H1 (cell line): ENCODE measurements around the gene TOP2B. TPM values are rescaled to one million over a fixed set of nuclear protein-coding genes. Genes with fewer than 3 reads are reported as not detected.

ENCODE experiments used
- CTCF ChIA-PET: fragments of 300-600 bp; sonication (Branson Sonifier 250); formaldehyde crosslinking; loops from one replicate; lab custom pipeline; 2021; ENCODE audit not compliant: partially characterized antibody; lab: Charles Lee
- POLR2A ChIA-PET: fragments of 300-600 bp; sonication (Branson Sonifier 250); formaldehyde crosslinking; loops from one replicate; lab custom pipeline; 2021; ENCODE audit warnings: inconsistent platforms; ENCODE audit not compliant: partially characterized antibody; lab: Charles Lee
- DNase-seq, 2 experiments: peaks; one replicate each; pipeline versions ENCODE4 v3.0.0 to v3.0.0-alpha.2; 2010 to 2022; ENCODE audit warnings: low spot score in 2 of 2, low read depth in 1 of 2, mixed read lengths in 1 of 2
- FAIRE-seq: peaks from 2 replicates; lab custom pipeline; 2011; peaks lifted over from hg19 to GRCh38; lab: Jason Lieb, UNC
- H2AFZ ChIP-seq: 2 replicates; pipeline ENCODE4 v1.8.1; 2012; ENCODE audit warnings: low read length, inconsistent platforms
- H2AK5ac ChIP-seq: 2 replicates; pipeline ENCODE4 v1.6.1; 2013; ENCODE audit warnings: low read depth, low read length
- H2BK120ac ChIP-seq: replicated peaks from 2 replicates; pipeline ENCODE3; 2013; ENCODE audit warnings: low read depth, low read length, inconsistent platforms
- H2BK12ac ChIP-seq: 2 replicates; pipeline ENCODE4 v1.6.1; 2013; ENCODE audit warnings: low read depth, low read length
- H2BK15ac ChIP-seq: 2 replicates; pipeline ENCODE4 v1.6.1; 2013; ENCODE audit warnings: low read length
- H2BK20ac ChIP-seq: 2 replicates; pipeline ENCODE4 v1.6.1; 2013; ENCODE audit warnings: low read length
- H2BK5ac ChIP-seq: 2 replicates; pipeline ENCODE4 v1.6.1; 2013; ENCODE audit warnings: low read depth, low read length
- H3K14ac ChIP-seq: 2 replicates; pipeline ENCODE4 v1.6.1; 2013; ENCODE audit warnings: inconsistent platforms; ENCODE audit not compliant: insufficient read length
- H3K18ac ChIP-seq: 2 replicates; pipeline ENCODE4 v1.6.1; 2013; ENCODE audit warnings: low read length; ENCODE audit errors: extremely low read depth
- H3K23ac ChIP-seq: 2 replicates; pipeline ENCODE4 v1.6.1; 2013; ENCODE audit warnings: inconsistent platforms; ENCODE audit not compliant: insufficient read length
- H3K23me2 ChIP-seq: 2 replicates; pipeline ENCODE4 v1.6.1; 2013; ENCODE audit warnings: low read depth, low read length
- H3K27ac ChIP-seq: 2 replicates; pipeline ENCODE4 v1.6.1; 2011; ENCODE audit warnings: low read depth, low read length, inconsistent platforms
- H3K27me3 ChIP-seq, 4 experiments: replicated peaks in 1 of 4; 1 replicate in 1 of 4; 2 replicates in 3 of 4; pipeline versions ENCODE4 v1.6.1 to v1.8.1; 2011 to 2013; ENCODE audit warnings: low read length in 3 of 4, mild to moderate bottlenecking in 3 of 4, inconsistent platforms in 2 of 4, mixed read lengths in 2 of 4, moderate library complexity in 1 of 4; ENCODE audit not compliant: control insufficient read depth in 3 of 4, insufficient read depth in 3 of 4; ENCODE audit errors: extremely low read depth in 1 of 4
- H3K36me3 ChIP-seq, 4 experiments: 2 replicates each; pipeline versions ENCODE4 v1.6.1 to v1.8.1; 2011 to 2013; ENCODE audit warnings: mild to moderate bottlenecking in 4 of 4, low read length in 3 of 4, moderate library complexity in 2 of 4, control low read depth in 1 of 4, inconsistent platforms in 1 of 4; ENCODE audit not compliant: insufficient read depth in 4 of 4, control insufficient read depth in 2 of 4
- H3K4ac ChIP-seq: replicated peaks from 2 replicates; pipeline ENCODE3; 2013; ENCODE audit warnings: low read length, low read depth, mixed read lengths, inconsistent platforms; ENCODE audit not compliant: insufficient read length
- H3K4me1 ChIP-seq, 4 experiments: replicated peaks in 1 of 4; 1 replicate in 1 of 4; 2 replicates in 3 of 4; pipeline versions ENCODE4 v1.6.1 to v1.8.1; 2011 to 2013; ENCODE audit warnings: low read length in 3 of 4, inconsistent platforms in 2 of 4, mixed read lengths in 1 of 4; ENCODE audit not compliant: insufficient read depth in 4 of 4, control insufficient read depth in 3 of 4
- H3K4me2 ChIP-seq, 2 experiments: 2 replicates each; pipeline versions ENCODE4 v1.6.1 to v1.8.1; 2011 to 2013; ENCODE audit warnings: low read depth in 2 of 2, low read length in 2 of 2, control low read depth in 1 of 2, inconsistent platforms in 1 of 2, mild to moderate bottlenecking in 1 of 2; ENCODE audit not compliant: insufficient read depth in 1 of 2
- H3K4me3 ChIP-seq, 4 experiments: fragments of 200-600, 300-600 bp in 1 of 4; sonication (generic), shearing (Covaris generic), sonication (Bioruptor Twin) in 1 of 4; 2 replicates each; pipeline versions ENCODE4 v1.5.1 to v1.8.1; 2011 to 2016; ENCODE audit warnings: low read length in 4 of 4, low read depth in 3 of 4, control low read depth in 2 of 4, inconsistent platforms in 2 of 4, mild to moderate bottlenecking in 2 of 4, mixed read lengths in 1 of 4, moderate library complexity in 1 of 4; ENCODE audit not compliant: insufficient read depth in 2 of 4; ENCODE audit errors: extremely low read depth in 1 of 4
- H3K56ac ChIP-seq: replicated peaks from 2 replicates; pipeline ENCODE3; 2013; ENCODE audit warnings: low read depth, mild to moderate bottlenecking, mixed read lengths, low read length, inconsistent platforms; ENCODE audit not compliant: insufficient read length
- H3K79me1 ChIP-seq: 2 replicates; pipeline ENCODE4 v1.6.1; 2013; ENCODE audit warnings: low read depth, low read length, control low read depth
- H3K79me2 ChIP-seq, 2 experiments: 2 replicates each; pipeline versions ENCODE4 v1.6.1 to v1.8.1; 2012 to 2013; ENCODE audit warnings: low read length in 2 of 2, mild to moderate bottlenecking in 2 of 2, inconsistent platforms in 1 of 2; ENCODE audit not compliant: insufficient read depth in 2 of 2, control insufficient read depth in 1 of 2
- H3K9ac ChIP-seq, 4 experiments: replicated peaks in 1 of 4; 1 replicate in 1 of 4; 2 replicates in 3 of 4; pipeline versions ENCODE4 v1.6.1 to v1.8.1; 2011 to 2013; ENCODE audit warnings: low read depth in 3 of 4, low read length in 3 of 4, control low read depth in 2 of 4, mild to moderate bottlenecking in 2 of 4, moderate library complexity in 2 of 4, inconsistent platforms in 1 of 4; ENCODE audit errors: extremely low read depth in 1 of 4
- H3K9me3 ChIP-seq, 2 experiments: 2 replicates each; pipeline versions ENCODE4 v1.6.1 to v1.8.1; 2012 to 2013; ENCODE audit warnings: mild to moderate bottlenecking in 2 of 2, moderate library complexity in 2 of 2, control low read depth in 1 of 2, inconsistent platforms in 1 of 2, low read depth in 1 of 2, low read length in 1 of 2, mixed read lengths in 1 of 2; ENCODE audit not compliant: insufficient read depth in 2 of 2
- H4K20me1 ChIP-seq, 2 experiments: replicated peaks in 1 of 2; 2 replicates each; pipeline versions ENCODE3 to v1.8.1; 2011 to 2013; ENCODE audit warnings: inconsistent platforms in 2 of 2, low read length in 2 of 2, mild to moderate bottlenecking in 1 of 2; ENCODE audit not compliant: insufficient read depth in 2 of 2, control insufficient read depth in 1 of 2
- H4K5ac ChIP-seq: 2 replicates; pipeline ENCODE4 v1.6.1; 2013; ENCODE audit warnings: low read length, low read depth, mixed read lengths, inconsistent platforms; ENCODE audit not compliant: insufficient read length
- H4K8ac ChIP-seq: 2 replicates; pipeline ENCODE4 v1.8.0; 2013; ENCODE audit warnings: mild to moderate bottlenecking, moderate library complexity, low read length, inconsistent platforms; ENCODE audit not compliant: insufficient read depth; ENCODE audit errors: extremely low read depth
- H4K91ac ChIP-seq: replicated peaks from 2 replicates; pipeline ENCODE3; 2013; ENCODE audit warnings: low read length, mixed read lengths, inconsistent platforms; ENCODE audit not compliant: insufficient read length
- ASH2L ChIP-seq: fragments of 200-600, 300-600 bp; sonication (generic); IDR thresholded peaks from one replicate; pipeline ENCODE4 v1.7.1; 2017; ENCODE audit warnings: low read length
- EGR1 ChIP-seq: IDR thresholded peaks from 2 replicates; pipeline ENCODE4 v1.6.1; 2011; ENCODE audit warnings: low read depth, low read length, borderline replicate concordance
- EP300 ChIP-seq, 2 experiments: IDR thresholded peaks; 1 replicate in 1 of 2; 2 replicates in 1 of 2; pipeline ENCODE4 v1.6.1; 2011 to 2012; ENCODE audit warnings: low read depth in 2 of 2, low read length in 2 of 2, mild to moderate bottlenecking in 2 of 2, borderline replicate concordance in 1 of 2, inconsistent platforms in 1 of 2, moderate library complexity in 1 of 2
- EZH2 ChIP-seq: fragments of 200-600 bp; sonication (generic); IDR thresholded peaks from 2 replicates; pipeline ENCODE4 v1.7.1; 2012; ENCODE audit warnings: low read depth, mild to moderate bottlenecking, moderate library complexity, low read length, inconsistent platforms; ENCODE audit not compliant: severe bottlenecking
- KDM1A ChIP-seq: fragments of 200-600, 300-600 bp; sonication (generic); IDR thresholded peaks from 2 replicates; pipeline ENCODE4 v1.7.1; 2016; ENCODE audit warnings: mild to moderate bottlenecking, low read length, borderline replicate concordance
- KDM4A ChIP-seq: IDR thresholded peaks from one replicate; pipeline ENCODE4 v1.7.1; 2012; ENCODE audit warnings: low read depth, mild to moderate bottlenecking, moderate library complexity, low read length, inconsistent platforms; ENCODE audit not compliant: severe bottlenecking
- POLR2AphosphoS5 ChIP-seq: IDR thresholded peaks from 2 replicates; pipeline ENCODE4 v1.6.1; 2011; ENCODE audit warnings: low read depth, low read length
- RAD21 ChIP-seq, 2 experiments: IDR thresholded peaks in 1 of 2; conservative IDR thresholded peaks in 1 of 2; 2 replicates each; pipeline ENCODE4 v1.6.1; 2011; ENCODE audit warnings: low read depth in 2 of 2, low read length in 2 of 2, improper control_type of control experiment in 1 of 2, inconsistent platforms in 1 of 2, mild to moderate bottlenecking in 1 of 2, moderate library complexity in 1 of 2
- SP1 ChIP-seq: IDR thresholded peaks from 2 replicates; pipeline ENCODE4 v1.6.1; 2011; ENCODE audit warnings: low read depth, low read length
- SRF ChIP-seq: IDR thresholded peaks from 2 replicates; pipeline ENCODE4 v1.6.1; 2011; ENCODE audit warnings: mild to moderate bottlenecking, low read depth, low read length, moderate library complexity
- TAF1 ChIP-seq: IDR thresholded peaks from 2 replicates; pipeline ENCODE4 v1.6.1; 2011; ENCODE audit warnings: mild to moderate bottlenecking, low read depth, low read length
- polyA plus RNA-seq, 7 experiments: library from polyadenylated mRNA; depleted of rRNA in 3 of 7; stranded (reverse) in 5 of 7; unstranded in 2 of 7; fragments of >200 nt in 5 of 7; fragments of 200-250 nt in 2 of 7; gene quantifications; 1 replicate in 5 of 7; 2 replicates in 1 of 7; 4 replicates in 1 of 7; pipeline versions ENCODE4 v1.2.1 to v1.2.3, GENCODE V29; 2011 to 2013; ENCODE audit warnings: missing spikeins in 2 of 7, mixed read lengths in 2 of 7
- total RNA-seq: library from RNA; stranded (reverse); fragmentation: NEBNext Ultra II Directional; extraction: Animal tissue kit (Norgen Biotek cat#: 25700); gene quantifications from 2 replicates; pipeline ENCODE4 v1.2.1, GENCODE V29; 2021
- TF ChIP-seq, protein P1 (sequence below): IDR thresholded peaks from 2 replicates; pipeline ENCODE4 v1.6.1; 2012; ENCODE audit warnings: inconsistent platforms

Gene TOP2B
- total and polyA plus RNA-seq, 2 of the 8 experiments (the other 6 are each of a cell fraction or from before 2014, with no cell fraction given): 34.9 to 206 TPM

DNA sequence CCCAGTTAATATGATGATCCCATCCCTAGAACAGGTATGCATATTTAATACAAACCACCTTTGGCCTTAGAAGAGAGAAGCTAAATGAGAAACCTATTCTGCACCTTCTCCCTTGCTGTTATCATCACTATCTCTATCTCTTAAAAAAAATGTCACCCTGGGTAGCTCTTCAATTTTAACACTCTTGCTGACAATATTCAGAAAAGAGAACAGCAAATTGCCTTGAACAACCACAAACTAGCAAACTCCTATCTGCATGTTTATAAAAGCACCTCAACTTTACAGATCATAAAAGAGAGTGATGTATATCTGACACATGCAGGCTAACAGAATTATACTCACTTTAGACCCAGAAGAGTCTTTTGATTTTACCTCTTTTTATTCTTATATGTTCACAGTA, 7.4 kb downstream of the TOP2B start:
- DNase-seq: no peak
- no peak overlapping the region for H3K4me3 ChIP-seq
- H4K20me1 ChIP-seq: peaks cover 5 to 14% of the 10 kb centered on the region in 2 experiments
- no peak overlapping the region for H3K4ac ChIP-seq
- no peak for FAIRE-seq
- H3K23ac ChIP-seq: no peak overlapping the region
- H3K56ac ChIP-seq: no peak overlapping the region
- POLR2A ChIA-PET: no interaction called here
- no peak overlapping the region for H4K5ac ChIP-seq
- CTCF ChIA-PET: interaction anchor here (0.8 to 1.6 kb wide), 3 partner anchors 8 to 174 kb away, joined by 4 read pairs; no protein-coding TSS in a partner anchor
- H3K36me3 ChIP-seq: no peaks in the 10 kb centered on the region
- peaks cover 0 to 5% (median 3%) of the 10 kb centered on the region in 4 experiments; a peak in 4 of 7 replicates for H3K4me1 ChIP-seq
- H3K27me3 ChIP-seq: no peaks in the 10 kb centered on the region
- H4K8ac ChIP-seq: no peak overlapping the region
- no peak overlapping the region for H2AK5ac ChIP-seq
- no peaks in the 10 kb centered on the region for H3K9me3 ChIP-seq
- H3K4me2 ChIP-seq: no peak overlapping the region
- H3K14ac ChIP-seq: no peak overlapping the region
- H3K27ac ChIP-seq: no peak overlapping the region
- H3K79me1 ChIP-seq: peaks cover 6% of the 10 kb centered on the region; the same call in 1 of the 2 replicates
- no peak overlapping the region for H2BK5ac ChIP-seq
- H3K79me2 ChIP-seq: peaks cover 21 to 97% of the 10 kb centered on the region in 2 experiments
- no peak overlapping the region for H2AFZ ChIP-seq
- no peaks in the 10 kb centered on the region for H3K23me2 ChIP-seq
- no peak overlapping the region for H4K91ac ChIP-seq
- H3K18ac ChIP-seq: no peak overlapping the region
- H2BK120ac ChIP-seq: no peak overlapping the region
- no peak overlapping the region for H2BK20ac ChIP-seq
- no peak overlapping the region for H2BK12ac ChIP-seq
- H2BK15ac ChIP-seq: no peak overlapping the region
- no peak overlapping the region for H3K9ac ChIP-seq
- TF ChIP-seq, protein P1, sequence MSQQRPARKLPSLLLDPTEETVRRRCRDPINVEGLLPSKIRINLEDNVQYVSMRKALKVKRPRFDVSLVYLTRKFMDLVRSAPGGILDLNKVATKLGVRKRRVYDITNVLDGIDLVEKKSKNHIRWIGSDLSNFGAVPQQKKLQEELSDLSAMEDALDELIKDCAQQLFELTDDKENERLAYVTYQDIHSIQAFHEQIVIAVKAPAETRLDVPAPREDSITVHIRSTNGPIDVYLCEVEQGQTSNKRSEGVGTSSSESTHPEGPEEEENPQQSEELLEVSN: no peak
- TF ChIP-seq EZH2 (no peak), KDM1A (no peak), EP300 (IDR thresholded peaks at IDR 0.05; ENCODE audit: borderline replicate concordance in 1 of 2, low read depth in 2 of 2, low read length in 2 of 2) (no peak), KDM4A (no peak), RAD21 (IDR thresholded peaks at IDR 0.05 in 1 of 2, conservative IDR thresholded peaks at IDR 0.05 in 1 of 2; ENCODE audit: low read depth in 2 of 2, low read length in 2 of 2) (no peak), POLR2AphosphoS5 (no peak), EGR1 (no peak), SRF (no peak), SP1 (no peak), TAF1 (no peak), ASH2L (no peak)
